Measurements from ENCODE around the gene SMARCD3.

DNA sequence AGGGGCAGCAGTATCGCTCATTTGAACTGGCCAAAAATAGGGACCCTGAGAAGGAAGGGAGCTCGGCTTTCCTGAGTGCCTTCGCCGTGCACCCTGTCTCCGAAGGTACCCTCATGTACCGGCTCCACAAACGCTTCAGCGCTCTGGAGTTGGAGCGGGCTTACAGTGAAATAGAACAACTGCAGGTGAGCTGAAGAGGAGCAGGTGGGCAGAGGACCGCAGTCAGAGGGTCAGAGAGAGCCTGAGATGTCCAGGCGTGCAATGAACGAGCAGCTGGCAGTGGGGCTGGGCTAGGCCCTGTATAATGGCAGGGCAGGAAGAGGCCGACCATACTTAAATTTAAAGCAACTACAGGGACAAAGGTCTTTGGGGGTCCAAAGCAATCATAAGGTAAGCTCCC, 12.1 kb downstream of the SMARCD3 start:
- no peak for TF ChIP-seq YY1 (IDR thresholded peaks at IDR 0.05; ENCODE audit: extremely low read depth, insufficient replicate concordance, low read depth, low read length)
- no peak for TF ChIP-seq SP1 (IDR thresholded peaks at IDR 0.05; ENCODE audit: low read depth)
- TF ChIP-seq, protein P1, sequence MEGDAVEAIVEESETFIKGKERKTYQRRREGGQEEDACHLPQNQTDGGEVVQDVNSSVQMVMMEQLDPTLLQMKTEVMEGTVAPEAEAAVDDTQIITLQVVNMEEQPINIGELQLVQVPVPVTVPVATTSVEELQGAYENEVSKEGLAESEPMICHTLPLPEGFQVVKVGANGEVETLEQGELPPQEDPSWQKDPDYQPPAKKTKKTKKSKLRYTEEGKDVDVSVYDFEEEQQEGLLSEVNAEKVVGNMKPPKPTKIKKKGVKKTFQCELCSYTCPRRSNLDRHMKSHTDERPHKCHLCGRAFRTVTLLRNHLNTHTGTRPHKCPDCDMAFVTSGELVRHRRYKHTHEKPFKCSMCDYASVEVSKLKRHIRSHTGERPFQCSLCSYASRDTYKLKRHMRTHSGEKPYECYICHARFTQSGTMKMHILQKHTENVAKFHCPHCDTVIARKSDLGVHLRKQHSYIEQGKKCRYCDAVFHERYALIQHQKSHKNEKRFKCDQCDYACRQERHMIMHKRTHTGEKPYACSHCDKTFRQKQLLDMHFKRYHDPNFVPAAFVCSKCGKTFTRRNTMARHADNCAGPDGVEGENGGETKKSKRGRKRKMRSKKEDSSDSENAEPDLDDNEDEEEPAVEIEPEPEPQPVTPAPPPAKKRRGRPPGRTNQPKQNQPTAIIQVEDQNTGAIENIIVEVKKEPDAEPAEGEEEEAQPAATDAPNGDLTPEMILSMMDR (IDR thresholded peaks at IDR 0.05 in 2 of 3, conservative IDR thresholded peaks at IDR 0.05 in 1 of 3; ENCODE audit: borderline replicate concordance in 1 of 3, insufficient read depth in 1 of 3, low read depth in 2 of 3, low read length in 2 of 3), result no peak
- no peak for TF ChIP-seq EGR1 (IDR thresholded peaks at IDR 0.05; ENCODE audit: low read depth)
- TF ChIP-seq, protein P2, sequence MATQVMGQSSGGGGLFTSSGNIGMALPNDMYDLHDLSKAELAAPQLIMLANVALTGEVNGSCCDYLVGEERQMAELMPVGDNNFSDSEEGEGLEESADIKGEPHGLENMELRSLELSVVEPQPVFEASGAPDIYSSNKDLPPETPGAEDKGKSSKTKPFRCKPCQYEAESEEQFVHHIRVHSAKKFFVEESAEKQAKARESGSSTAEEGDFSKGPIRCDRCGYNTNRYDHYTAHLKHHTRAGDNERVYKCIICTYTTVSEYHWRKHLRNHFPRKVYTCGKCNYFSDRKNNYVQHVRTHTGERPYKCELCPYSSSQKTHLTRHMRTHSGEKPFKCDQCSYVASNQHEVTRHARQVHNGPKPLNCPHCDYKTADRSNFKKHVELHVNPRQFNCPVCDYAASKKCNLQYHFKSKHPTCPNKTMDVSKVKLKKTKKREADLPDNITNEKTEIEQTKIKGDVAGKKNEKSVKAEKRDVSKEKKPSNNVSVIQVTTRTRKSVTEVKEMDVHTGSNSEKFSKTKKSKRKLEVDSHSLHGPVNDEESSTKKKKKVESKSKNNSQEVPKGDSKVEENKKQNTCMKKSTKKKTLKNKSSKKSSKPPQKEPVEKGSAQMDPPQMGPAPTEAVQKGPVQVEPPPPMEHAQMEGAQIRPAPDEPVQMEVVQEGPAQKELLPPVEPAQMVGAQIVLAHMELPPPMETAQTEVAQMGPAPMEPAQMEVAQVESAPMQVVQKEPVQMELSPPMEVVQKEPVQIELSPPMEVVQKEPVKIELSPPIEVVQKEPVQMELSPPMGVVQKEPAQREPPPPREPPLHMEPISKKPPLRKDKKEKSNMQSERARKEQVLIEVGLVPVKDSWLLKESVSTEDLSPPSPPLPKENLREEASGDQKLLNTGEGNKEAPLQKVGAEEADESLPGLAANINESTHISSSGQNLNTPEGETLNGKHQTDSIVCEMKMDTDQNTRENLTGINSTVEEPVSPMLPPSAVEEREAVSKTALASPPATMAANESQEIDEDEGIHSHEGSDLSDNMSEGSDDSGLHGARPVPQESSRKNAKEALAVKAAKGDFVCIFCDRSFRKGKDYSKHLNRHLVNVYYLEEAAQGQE (IDR thresholded peaks at IDR 0.05; ENCODE audit: low read depth), result no peak
- no peak for TF ChIP-seq RAD21 (IDR thresholded peaks at IDR 0.05; ENCODE audit: low read depth)
- no peak for TF ChIP-seq TCF7L2 (IDR thresholded peaks at IDR 0.05; ENCODE audit: borderline replicate concordance, extremely low read depth, insufficient read depth, insufficient read length)
- TF ChIP-seq ZBTB33 (IDR thresholded peaks at IDR 0.05; ENCODE audit: extremely low read depth, insufficient replicate concordance, low read length), result no peak
- TF ChIP-seq JUND (IDR thresholded peaks at IDR 0.05), result no peak
- TF ChIP-seq ELF1 (IDR thresholded peaks at IDR 0.05; ENCODE audit: borderline replicate concordance, low read depth), result no peak
- TF ChIP-seq EZH2phosphoT487 (IDR thresholded peaks at IDR 0.05; ENCODE audit: borderline replicate concordance), result no peak
- TF ChIP-seq EZH2 (IDR thresholded peaks at IDR 0.05), result no peak
